Cerebellar cortex (tissue), 1 donor: ENCODE measurements around the gene VRTN.

Source experiments
- DNase-seq: peaks from one replicate; pipeline ENCODE4 v3.0.0-alpha.2; 2015; ENCODE audit warnings: low spot score

The VRTN gene

GRCh38 chr14:74392616-74393570, 44.6 kb downstream of the VRTN start:
- no peak for DNase-seq

GRCh38 chr14:74394549-74394948, 46.3 kb downstream of the VRTN start:
- DNase-seq: no peak

GRCh38 chr14:74395094-74395493, 46.8 kb downstream of the VRTN start:
- DNase-seq: no peak

GRCh38 chr14:74400031-74400685, 51.9 kb downstream of the VRTN start:
- peak; percentile 11 for DNase-seq

- DNase-seq: no peak
These were observed 52.7 kb downstream of the VRTN start for GRCh38 chr14:74400919-74401503.

GRCh38 chr14:74401504-74402241, 53.4 kb downstream of the VRTN start:
- DNase-seq: no peak

- no peak for DNase-seq
These were observed 54.4 kb downstream of the VRTN start for GRCh38 chr14:74402401-74403251.

- no peak for DNase-seq
These were observed 55.5 kb downstream of the VRTN start for GRCh38 chr14:74403619-74404417.

GRCh38 chr14:74404435-74404834, 56.2 kb downstream of the VRTN start:
- no peak for DNase-seq

GRCh38 chr14:74405663-74406062, 57.4 kb downstream of the VRTN start:
- DNase-seq: no peak

GRCh38 chr14:74407021-74407800, 58.9 kb downstream of the VRTN start:
- DNase-seq: no peak

- no peak for DNase-seq
These were observed 59.5 kb downstream of the VRTN start for GRCh38 chr14:74407801-74408154.

GRCh38 chr14:74408870-74409269, 60.6 kb downstream of the VRTN start:
- no peak for DNase-seq

- no peak for DNase-seq
These were observed 61.2 kb downstream of the VRTN start for GRCh38 chr14:74409441-74409840.
